Large intestine (tissue), 12 donors: ENCODE measurements around the gene TBP. TPM values are rescaled to one million over a fixed set of nuclear protein-coding genes. Genes with fewer than 3 reads are reported as not detected.
"Not testable (repeated sequence)": the region's sequence is repeated elsewhere in the genome, so short reads cannot be mapped to it uniquely, and the experiment has no call there.

Experiments
- DNase-seq, 2 donors: peaks; one replicate each; pipeline versions ENCODE4 v3.0.0 to v3.0.0-alpha.2; 2013
- H3K27ac ChIP-seq: one replicate; pipeline ENCODE4 v1.5.1; 2013; ENCODE audit warnings: low read length
- H3K27me3 ChIP-seq: 2 replicates; pipeline ENCODE4 v1.6.1; 2013; ENCODE audit warnings: low read length; ENCODE audit not compliant: control insufficient read depth, insufficient read depth
- H3K36me3 ChIP-seq: 2 replicates; pipeline ENCODE4 v1.6.1; 2013; ENCODE audit warnings: low read length; ENCODE audit not compliant: control insufficient read depth, insufficient read depth
- H3K4me1 ChIP-seq: one replicate; pipeline ENCODE4 v1.6.1; 2013; ENCODE audit warnings: low read length; ENCODE audit not compliant: control insufficient read depth, insufficient read depth
- H3K4me3 ChIP-seq: one replicate; pipeline ENCODE4 v1.5.1; 2013; ENCODE audit warnings: low read length
- H3K9me3 ChIP-seq: one replicate; pipeline ENCODE4 v1.6.1; 2013; ENCODE audit warnings: mild to moderate bottlenecking, low read depth, low read length, moderate library complexity; ENCODE audit not compliant: control insufficient read depth
- WGBS: methylation state at CpG from one replicate; pipeline ENCODE4 v1.1.5; 2013; ENCODE audit warnings: low lambda C conversion rate; ENCODE audit not compliant: insufficient coverage; 5-methylcytosine and 5-hydroxymethylcytosine counted together
- long read RNA-seq, 11 donors: transcript quantifications; one replicate each; lab custom pipeline, GENCODE V29; 2026
- polyA plus RNA-seq: library from polyadenylated mRNA; unstranded; fragments of 120-200 nt; gene quantifications from one replicate; pipeline ENCODE4 v1.2.1, GENCODE V29; 2013

TBP gene
- 20.2 TPM for polyA plus RNA-seq
- long read RNA-seq, donor 1, partial matches to known transcripts = 16 of 18 reads
- long read RNA-seq, donor 1, other reads (novel, unspliced or antisense) = 0 of 18 reads
- long read RNA-seq, donor 2, partial matches to known transcripts = 39 of 45 reads
- long read RNA-seq, donor 2, other reads (novel, unspliced or antisense) = 0 of 45 reads
- long read RNA-seq, donor 3, partial matches to known transcripts = 24 of 28 reads
- long read RNA-seq, donor 3, other reads (novel, unspliced or antisense) = 0 of 28 reads
- long read RNA-seq, donor 4, partial matches to known transcripts = 0 of 1 reads
- long read RNA-seq, donor 4, other reads (novel, unspliced or antisense) = 0 of 1 reads
- long read RNA-seq, donor 5, partial matches to known transcripts = 0 of 6 reads
- long read RNA-seq, donor 5, other reads (novel, unspliced or antisense) = 0 of 6 reads
- long read RNA-seq, donor 6, partial matches to known transcripts = 25 of 28 reads
- long read RNA-seq, donor 6, other reads (novel, unspliced or antisense) = 0 of 28 reads
- long read RNA-seq, donor 7, partial matches to known transcripts = 14 of 16 reads
- long read RNA-seq, donor 7, other reads (novel, unspliced or antisense) = 0 of 16 reads
- long read RNA-seq, donor 8, transcript TBP-201 (8 exons, 1,861 nt) = major isoform, 6 of 525 reads
- long read RNA-seq, donor 8, transcript TBP-202 (8 exons, 1,903 nt) = major isoform, 6 of 525 reads
- long read RNA-seq, donor 8, partial matches to known transcripts = 260 of 525 reads
- long read RNA-seq, donor 8, other reads (novel, unspliced or antisense) = 253 of 525 reads
- long read RNA-seq, donor 9, partial matches to known transcripts = 23 of 29 reads
- long read RNA-seq, donor 9, other reads (novel, unspliced or antisense) = 0 of 29 reads
- long read RNA-seq, donor 10, partial matches to known transcripts = 24 of 28 reads
- long read RNA-seq, donor 10, other reads (novel, unspliced or antisense) = 0 of 28 reads
- long read RNA-seq, donor 11, partial matches to known transcripts = 5 of 9 reads
- long read RNA-seq, donor 11, other reads (novel, unspliced or antisense) = 0 of 9 reads

- peak; percentile 98 to 99 for DNase-seq
- H3K27me3 ChIP-seq = no peaks in the 10 kb centered on the region
- no peaks in the 10 kb centered on the region for H3K9me3 ChIP-seq
- peaks cover 18% of the 10 kb centered on the region for H3K36me3 ChIP-seq
- no CpG with 5 or more reads among the region's 51 CpGs for WGBS
- H3K27ac ChIP-seq = peak within 1 kb of the TSS; percentile 90
- peaks cover 15% of the 10 kb centered on the region for H3K4me1 ChIP-seq
- H3K4me3 ChIP-seq = peak within 1 kb of the TSS; percentile 72
These were observed at the start of gene TBP for GRCh38 chr6:170554013-170554795. TBP (plus strand) TSS chr6:170554369; CDS start chr6:170557030, 2,661 bp downstream.

GRCh38 chr6:170504479-170504878, 49.7 kb upstream of the TBP start:
- no peak overlapping the region for H3K4me3 ChIP-seq
- no peaks in the 10 kb centered on the region for H3K36me3 ChIP-seq
- no CpG with 5 or more reads among the region's 4 CpGs for WGBS
- no peaks in the 10 kb centered on the region for H3K4me1 ChIP-seq
- no peak overlapping the region for H3K27ac ChIP-seq
- no peak for DNase-seq
- H3K27me3 ChIP-seq = peaks cover 4% of the 10 kb centered on the region
- no peaks in the 10 kb centered on the region for H3K9me3 ChIP-seq

- no CpG with 5 or more reads among the region's 9 CpGs for WGBS
- no peak overlapping the region for H3K4me3 ChIP-seq
- peaks cover 7% of the 10 kb centered on the region for H3K27me3 ChIP-seq
- no peaks in the 10 kb centered on the region for H3K9me3 ChIP-seq
- no peak overlapping the region for H3K27ac ChIP-seq
- H3K36me3 ChIP-seq = no peaks in the 10 kb centered on the region
- DNase-seq = no peak
- no peaks in the 10 kb centered on the region for H3K4me1 ChIP-seq
These were observed 48.9 kb upstream of the TBP start for GRCh38 chr6:170505306-170505705.

GRCh38 chr6:170506446-170506845, 47.7 kb upstream of the TBP start:
- peaks cover 2% of the 10 kb centered on the region for H3K9me3 ChIP-seq
- H3K27me3 ChIP-seq = peaks cover 10% of the 10 kb centered on the region
- H3K4me3 ChIP-seq = no peak overlapping the region
- DNase-seq = no peak
- H3K36me3 ChIP-seq = no peaks in the 10 kb centered on the region
- H3K27ac ChIP-seq = no peak overlapping the region
- WGBS = no CpG with 5 or more reads among the region's 4 CpGs
- no peaks in the 10 kb centered on the region for H3K4me1 ChIP-seq

GRCh38 chr6:170507728-170508127, 46.4 kb upstream of the TBP start:
- H3K4me3 ChIP-seq, H3K36me3 ChIP-seq, H3K27ac ChIP-seq, H3K9me3 ChIP-seq, H3K4me1 ChIP-seq, DNase-seq: not testable (repeated sequence)
- WGBS = no CpG with 5 or more reads among the region's 2 CpGs
- H3K27me3 ChIP-seq = peaks cover 10% of the 10 kb centered on the region

GRCh38 chr6:170508275-170508674, 45.9 kb upstream of the TBP start:
- H3K27ac ChIP-seq, H3K4me3 ChIP-seq, H3K9me3 ChIP-seq, DNase-seq, H3K4me1 ChIP-seq, H3K36me3 ChIP-seq: not testable (repeated sequence)
- no CpG with 5 or more reads among the region's 1 CpG for WGBS
- H3K27me3 ChIP-seq = peaks cover 10% of the 10 kb centered on the region

- WGBS = no CpG with 5 or more reads among the region's 5 CpGs
These were observed 45.1 kb upstream of the TBP start for GRCh38 chr6:170508892-170509722.

GRCh38 chr6:170509723-170510018, 44.5 kb upstream of the TBP start:
- Histone ChIP-seq H3K36me3 (no peaks in the 10 kb centered on the region), H3K27me3 (peaks cover 10% of the 10 kb centered on the region), H3K9me3 (peaks cover 2% of the 10 kb centered on the region), H3K4me3 (no peak overlapping the region), H3K27ac (no peak overlapping the region), H3K4me1 (no peaks in the 10 kb centered on the region)
- DNase-seq = no peak
- WGBS = no CpG with 5 or more reads among the region's 3 CpGs

More at GRCh38 chr6:170508892-170509722, 45.1 kb upstream of the TBP start:
- not testable (repeated sequence) for H3K4me1 ChIP-seq, H3K4me3 ChIP-seq, H3K36me3 ChIP-seq, H3K27ac ChIP-seq, H3K9me3 ChIP-seq, DNase-seq
- peaks cover 10% of the 10 kb centered on the region for H3K27me3 ChIP-seq

GRCh38 chr6:170510631-170511030, 43.5 kb upstream of the TBP start:
- Histone ChIP-seq H3K4me3 (no peak overlapping the region), H3K27ac (no peak overlapping the region), H3K4me1 (no peaks in the 10 kb centered on the region), H3K9me3 (peaks cover 2% of the 10 kb centered on the region), H3K36me3 (no peaks in the 10 kb centered on the region), H3K27me3 (peaks cover 7% of the 10 kb centered on the region)
- WGBS = no CpG with 5 or more reads among the region's 20 CpGs
- DNase-seq = no peak
